Uterus (tissue), 4 donors: ENCODE results near the gene INS. TPM values are rescaled to one million over a fixed set of nuclear protein-coding genes. Genes with fewer than 3 reads are reported as not detected.

Experiments
- DNase-seq, 2 donors: peaks; one replicate each; pipeline ENCODE4 v3.0.0-alpha.2; 2019 to 2020
- H3K27ac ChIP-seq, 2 donors: fragments of 200-600 bp; sonication (generic); 1 replicate in 1 of 2; 2 replicates in 1 of 2; pipeline ENCODE4 v1.5.1; 2016 to 2018
- H3K27me3 ChIP-seq, 2 donors: fragments of 200-600 bp; sonication (generic); one replicate each; pipeline ENCODE4 v1.5.1; 2018 to 2019; ENCODE audit warnings: control low read depth in 1 of 2
- H3K36me3 ChIP-seq, 2 donors: fragments of 200-600 bp; sonication (generic); one replicate each; pipeline ENCODE4 v1.5.1; 2019; ENCODE audit warnings: control low read depth in 1 of 2
- H3K4me1 ChIP-seq, 2 donors: fragments of 200-600 bp; sonication (generic); one replicate each; pipeline ENCODE4 v1.5.1; 2018 to 2019; ENCODE audit warnings: control low read depth in 1 of 2
- H3K4me3 ChIP-seq, 2 donors: fragments of 200-600 bp; sonication (generic); 1 replicate in 1 of 2; 2 replicates in 1 of 2; pipeline ENCODE4 v1.5.1; 2018 to 2019; ENCODE audit warnings: mild to moderate bottlenecking in 1 of 2
- H3K9me3 ChIP-seq, 2 donors: fragments of 200-600 bp; sonication (generic); one replicate each; pipeline ENCODE4 v1.5.1; 2019; ENCODE audit warnings: control low read depth in 1 of 2
- CTCF ChIP-seq, 4 experiments: fragments of 200-600 bp in 2 of 4; fragments of 450-650 bp in 2 of 4; sonication (generic) in 2 of 4; IDR thresholded peaks; one replicate each; pipeline ENCODE4 v1.5.1; 2016 to 2019; ENCODE audit warnings: antibody characterized with exemption in 4 of 4, mild to moderate bottlenecking in 2 of 4, moderate library complexity in 1 of 4
- POLR2A ChIP-seq, 2 donors: fragments of 450-650 bp; IDR thresholded peaks; one replicate each; pipeline ENCODE4 v1.6.1; 2016; ENCODE audit warnings: antibody characterized with exemption in 2 of 2, mild to moderate bottlenecking in 1 of 2, moderate library complexity in 1 of 2
- intact Hi-C: fragments of 100-400 bp; cut with DNase I; formaldehyde crosslinking; loops from one replicate; pipeline ENCODE4 v1.15.1; 2023; ENCODE audit warnings: low total_unique reads
- total RNA-seq, 4 donors: library from RNA; depleted of rRNA in 3 of 4; stranded (reverse); fragments of >200 nt in 3 of 4; gene quantifications; one replicate each; pipeline versions ENCODE4 v1.1.0 to v1.2.4, GENCODE V29; 2014 to 2023
- donor health status: DM: yes; HTN: yes; CAD: no.

Gene INS
- total RNA-seq, 4 donors from 2014 or later, result not detected

- Histone ChIP-seq H3K9me3 (no peaks in the 10 kb centered on the region), H3K4me3 (no peak overlapping the region), H3K27me3 (peaks cover 4 to 5% of the 10 kb centered on the region in 2 donors), H3K4me1 (peaks cover 0 to 14% of the 10 kb centered on the region in 2 donors), H3K27ac (no peak overlapping the region), H3K36me3 (no peaks in the 10 kb centered on the region)
- no peak for DNase-seq
- intact Hi-C loops, result no loop called here
- TF ChIP-seq CTCF (IDR thresholded peaks at IDR 0.05), result no peak
- TF ChIP-seq POLR2A (IDR thresholded peaks at IDR 0.05), result no peak
These were observed 25.9 kb downstream of the INS start for GRCh38 chr11:2135018-2135569.

GRCh38 chr11:2134022-2135010 lies 26.7 kb downstream of the INS start:
- Histone ChIP-seq H3K4me3 (no peak overlapping the region), H3K36me3 (no peaks in the 10 kb centered on the region), H3K27me3 (peaks cover 4 to 5% of the 10 kb centered on the region in 2 donors), H3K9me3 (no peaks in the 10 kb centered on the region), H3K4me1 (peaks cover 0 to 9% of the 10 kb centered on the region in 2 donors), H3K27ac (no peak overlapping the region)
- no peak for DNase-seq
- intact Hi-C loops, result no loop called here
- no peak for TF ChIP-seq CTCF (IDR thresholded peaks at IDR 0.05)
- TF ChIP-seq POLR2A (IDR thresholded peaks at IDR 0.05), result no peak

GRCh38 chr11:2133241-2134021 lies 27.6 kb downstream of the INS start:
- H3K27ac ChIP-seq, result no peak overlapping the region
- H3K9me3 ChIP-seq, result no peaks in the 10 kb centered on the region
- H3K36me3 ChIP-seq, result no peaks in the 10 kb centered on the region
- intact Hi-C loops, result no loop called here
- no peak overlapping the region for H3K4me3 ChIP-seq
- TF ChIP-seq POLR2A (IDR thresholded peaks at IDR 0.05) (no peak), CTCF (IDR thresholded peaks at IDR 0.05) (no peak)
- peaks cover 0 to 9% of the 10 kb centered on the region in 2 donors for H3K4me1 ChIP-seq
- no peak for DNase-seq
- H3K27me3 ChIP-seq, result peaks cover 0 to 4% of the 10 kb centered on the region in 2 donors

- Histone ChIP-seq H3K27ac (no peak overlapping the region), H3K9me3 (no peaks in the 10 kb centered on the region), H3K27me3 (peaks cover 0 to 4% of the 10 kb centered on the region in 2 donors), H3K36me3 (no peaks in the 10 kb centered on the region), H3K4me3 (no peak overlapping the region), H3K4me1 (peaks cover 0 to 6% of the 10 kb centered on the region in 2 donors)
- no peak for DNase-seq
- no peak for TF ChIP-seq POLR2A (IDR thresholded peaks at IDR 0.05)
- no peak for TF ChIP-seq CTCF (IDR thresholded peaks at IDR 0.05)
- intact Hi-C loops, result no loop called here
These were observed 28.2 kb downstream of the INS start for GRCh38 chr11:2132874-2133240.
